Omental fat pad (tissue), 4 donors: ENCODE results near the gene PKDREJ. TPM values are rescaled to one million over a fixed set of nuclear protein-coding genes. Genes with fewer than 3 reads are reported as not detected.
"Not testable (repeated sequence)": the region's sequence is repeated elsewhere in the genome, so short reads cannot be mapped to it uniquely, and the experiment has no call there.

ENCODE experiments used
- ATAC-seq: fragments of 150-250 bp; one replicate; pipeline ENCODE4 v1.9.1; 2016; ENCODE audit warnings: mild to moderate bottlenecking, moderate library complexity; ENCODE audit not compliant: low FRiP score
- DNase-seq: peaks from one replicate; pipeline ENCODE4 v3.0.0-alpha.2; 2019; ENCODE audit warnings: low spot score
- CTCF ChIP-seq, 3 donors: fragments of 450-650 bp; IDR thresholded peaks; one replicate each; pipeline ENCODE4 v1.5.1; 2016 to 2017; ENCODE audit warnings: antibody characterized with exemption in 3 of 3, mild to moderate bottlenecking in 3 of 3, moderate library complexity in 2 of 3
- total RNA-seq, 4 donors: library from RNA; depleted of rRNA; stranded (reverse); fragments of >200 nt; gene quantifications; one replicate each; pipeline ENCODE4 v1.1.0, GENCODE V29; 2016

PKDREJ gene, protein sequence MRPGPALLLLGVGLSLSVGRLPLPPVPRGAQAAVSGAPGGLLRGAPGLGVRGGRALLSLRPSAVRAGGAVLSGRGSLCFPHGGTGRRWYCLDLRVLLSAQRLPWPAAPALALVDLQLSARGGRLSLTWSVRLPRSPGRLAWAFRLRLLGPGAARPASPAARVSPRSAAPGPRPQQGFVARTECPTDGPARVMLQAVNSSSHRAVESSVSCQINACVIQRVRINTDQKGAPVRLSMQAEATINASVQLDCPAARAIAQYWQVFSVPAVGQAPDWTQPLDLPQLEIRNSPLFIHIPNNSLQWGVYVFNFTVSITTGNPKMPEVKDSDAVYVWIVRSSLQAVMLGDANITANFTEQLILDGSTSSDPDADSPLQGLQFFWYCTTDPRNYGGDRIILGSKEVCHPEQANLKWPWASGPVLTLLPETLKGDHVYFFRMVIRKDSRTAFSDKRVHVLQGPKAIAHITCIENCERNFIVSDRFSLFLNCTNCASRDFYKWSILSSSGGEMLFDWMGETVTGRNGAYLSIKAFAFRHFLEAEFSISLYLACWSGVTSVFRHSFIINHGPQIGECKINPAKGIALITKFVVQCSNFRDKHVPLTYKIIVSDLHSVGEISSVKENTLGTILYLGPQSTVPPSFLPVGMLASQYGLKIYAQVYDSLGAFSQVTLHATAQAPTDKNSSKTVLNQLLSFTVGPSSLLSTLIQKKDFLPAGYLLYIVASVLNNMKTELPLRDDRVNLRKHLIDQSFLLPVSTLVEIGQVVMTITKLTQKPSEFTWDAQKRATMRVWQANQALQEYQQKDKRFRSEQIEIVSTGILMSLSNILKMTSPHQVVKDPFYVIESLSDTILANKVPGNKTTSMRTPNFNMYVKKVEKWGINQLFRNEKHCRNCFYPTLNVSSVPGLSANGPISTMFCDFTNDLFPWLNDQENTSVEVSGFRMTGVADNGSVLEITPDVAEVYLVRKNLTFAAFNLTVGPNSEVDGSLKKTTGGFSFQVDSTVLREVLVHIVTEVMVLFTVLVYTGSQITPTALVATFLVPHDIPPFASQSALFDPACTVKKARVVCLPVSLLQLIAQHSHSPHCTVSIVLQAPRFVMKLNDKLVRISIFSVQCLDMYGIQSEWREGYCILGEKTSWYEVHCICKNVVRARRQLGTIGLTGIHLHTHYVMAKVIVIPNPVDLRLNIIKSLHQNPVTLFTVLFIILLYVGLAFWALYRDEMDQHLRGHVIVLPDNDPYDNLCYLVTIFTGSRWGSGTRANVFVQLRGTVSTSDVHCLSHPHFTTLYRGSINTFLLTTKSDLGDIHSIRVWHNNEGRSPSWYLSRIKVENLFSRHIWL (N-terminal part only)
- total RNA-seq, result under 1 TPM in 1 of 4 donors, not detected in 3; 0.09 TPM

DNA sequence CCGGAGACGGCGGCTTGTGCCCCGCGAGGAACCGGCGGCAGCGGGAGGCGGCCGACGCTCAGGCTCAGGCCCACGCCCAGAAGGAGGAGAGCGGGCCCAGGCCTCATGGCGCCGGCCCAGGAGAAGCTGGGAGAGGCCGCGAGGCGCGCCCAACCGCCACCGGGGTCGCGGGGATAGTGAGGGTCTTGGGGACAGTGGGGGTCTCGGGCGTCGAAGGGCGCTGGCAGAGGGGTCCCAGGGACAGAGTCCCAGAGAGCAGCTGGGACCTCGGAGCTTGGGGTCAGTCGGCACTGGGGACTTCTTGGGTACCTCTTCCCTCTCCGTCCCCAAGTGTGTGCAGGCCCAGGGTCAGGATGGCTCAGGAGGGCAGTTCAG is at the start of gene PKDREJ:
PKDREJ (minus strand) TSS at position 128 of the 375 bp plus-strand sequence; CDS start at position 107, 21 bp downstream.
- ATAC-seq, result peak; percentile 11
- TF ChIP-seq CTCF (IDR thresholded peaks at IDR 0.05), result no peak
- DNase-seq, result no peak

- not testable (repeated sequence) for DNase-seq, ATAC-seq
Measured at GRCh38 chr22:46312848-46313247, 49.7 kb upstream of the PKDREJ start.

GRCh38 chr22:46312056-46312455 is 48.9 kb upstream of the PKDREJ start:
- DNase-seq, result no peak
- ATAC-seq, result no peak

DNA sequence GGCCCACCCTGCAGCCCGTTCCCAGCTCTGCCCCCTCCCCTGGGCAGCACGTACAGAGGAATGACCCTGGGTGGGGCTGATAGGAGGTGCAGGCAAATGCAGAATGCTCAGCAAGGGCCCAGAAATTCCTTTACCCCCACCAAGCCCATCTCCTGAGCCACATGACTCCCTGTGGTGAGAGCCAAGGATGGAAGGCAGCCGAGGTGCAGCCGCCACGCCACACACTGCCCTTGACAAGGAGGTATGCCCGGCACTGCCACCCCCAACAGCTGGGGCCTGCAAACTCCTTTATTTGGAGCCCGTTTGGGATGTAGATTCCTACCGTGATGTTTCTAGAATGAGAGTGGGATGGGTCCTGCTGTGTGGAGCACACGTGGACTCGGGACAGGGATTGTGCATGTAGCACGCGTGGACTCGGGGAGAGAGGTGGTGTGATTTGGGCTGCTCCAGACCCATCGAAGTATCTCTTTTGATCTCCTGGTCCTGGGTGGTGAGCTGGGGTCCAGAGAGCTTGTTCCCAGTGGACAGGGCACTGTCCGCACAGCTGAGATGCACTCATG is 46.5 kb upstream of the PKDREJ start:
- ATAC-seq (no peak), DNase-seq (no peak)
- no peak for TF ChIP-seq CTCF (IDR thresholded peaks at IDR 0.05)

More at GRCh38 chr22:46312056-46312455, 48.9 kb upstream of the PKDREJ start:
- TF ChIP-seq CTCF (IDR thresholded peaks at IDR 0.05), result no peak

GRCh38 chr22:46308283-46308988 is 45.3 kb upstream of the PKDREJ start:
- TF ChIP-seq CTCF (IDR thresholded peaks at IDR 0.05), result no peak
- DNase-seq, result no peak
- no peak for ATAC-seq

- no peak for TF ChIP-seq CTCF (IDR thresholded peaks at IDR 0.05)
- ATAC-seq (no peak), DNase-seq (no peak)
Measured at GRCh38 chr22:46303347-46303965, 40.3 kb upstream of the PKDREJ start.
